Measurements from ENCODE around the gene ZSWIM5. TPM values are rescaled to one million over a fixed set of nuclear protein-coding genes. Genes with fewer than 3 reads are reported as not detected.

ZSWIM5 gene
- total RNA-seq, 2 donors from 2014 or later = 8.8 to 12.3 TPM

DNA sequence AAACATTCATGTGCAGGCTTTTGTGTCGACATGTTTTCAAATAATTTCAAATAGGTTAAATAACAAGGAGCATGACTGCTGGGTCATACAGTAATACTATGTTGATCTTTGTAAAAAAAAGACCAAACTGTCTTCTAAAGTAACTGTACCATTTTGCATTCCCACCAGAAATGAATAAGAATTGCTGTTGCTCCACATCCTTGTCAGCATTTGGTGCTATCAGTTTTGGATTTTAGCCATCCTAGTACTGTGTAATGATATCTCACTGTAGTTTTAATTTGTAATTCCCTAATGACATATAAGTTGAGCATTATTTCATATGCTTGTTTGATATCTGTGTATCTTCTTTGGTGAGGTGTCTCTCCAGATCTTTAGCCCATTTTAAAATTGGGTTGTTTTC is 182.7 kb downstream of the ZSWIM5 start:
- Mint-ChIP-seq H3K27ac (no peak overlapping the region), H3K4me1 (no peaks in the 10 kb centered on the region), H3K27me3 (ENCODE audit: insufficient read depth) (no peaks in the 10 kb centered on the region), H3K4me3 (no peak overlapping the region), H3K36me3 (ENCODE audit: low read depth) (peaks cover 20% of the 10 kb centered on the region), H3K9me3 (peaks cover 12% of the 10 kb centered on the region)
- no peak overlapping the region for H3K27ac ChIP-seq (ENCODE audit: low read depth, low read length)
- DNase-seq = no peak
- H3K4me1 ChIP-seq (ENCODE audit: control insufficient read depth, insufficient read depth, low read length) = no peaks in the 10 kb centered on the region
- no peaks in the 10 kb centered on the region for H3K27me3 ChIP-seq (ENCODE audit: control insufficient read depth, insufficient read depth, low read length, poor library complexity, severe bottlenecking)
- H3K9me3 ChIP-seq (ENCODE audit: control insufficient read depth, low read length) = peaks cover 4% of the 10 kb centered on the region
- TF ChIP-seq, protein P1, sequence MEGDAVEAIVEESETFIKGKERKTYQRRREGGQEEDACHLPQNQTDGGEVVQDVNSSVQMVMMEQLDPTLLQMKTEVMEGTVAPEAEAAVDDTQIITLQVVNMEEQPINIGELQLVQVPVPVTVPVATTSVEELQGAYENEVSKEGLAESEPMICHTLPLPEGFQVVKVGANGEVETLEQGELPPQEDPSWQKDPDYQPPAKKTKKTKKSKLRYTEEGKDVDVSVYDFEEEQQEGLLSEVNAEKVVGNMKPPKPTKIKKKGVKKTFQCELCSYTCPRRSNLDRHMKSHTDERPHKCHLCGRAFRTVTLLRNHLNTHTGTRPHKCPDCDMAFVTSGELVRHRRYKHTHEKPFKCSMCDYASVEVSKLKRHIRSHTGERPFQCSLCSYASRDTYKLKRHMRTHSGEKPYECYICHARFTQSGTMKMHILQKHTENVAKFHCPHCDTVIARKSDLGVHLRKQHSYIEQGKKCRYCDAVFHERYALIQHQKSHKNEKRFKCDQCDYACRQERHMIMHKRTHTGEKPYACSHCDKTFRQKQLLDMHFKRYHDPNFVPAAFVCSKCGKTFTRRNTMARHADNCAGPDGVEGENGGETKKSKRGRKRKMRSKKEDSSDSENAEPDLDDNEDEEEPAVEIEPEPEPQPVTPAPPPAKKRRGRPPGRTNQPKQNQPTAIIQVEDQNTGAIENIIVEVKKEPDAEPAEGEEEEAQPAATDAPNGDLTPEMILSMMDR (conservative IDR thresholded peaks at IDR 0.05) = no peak
- no peak overlapping the region for H3K4me3 ChIP-seq (ENCODE audit: low read length)
- 100% methylated on average over 1 of the region's 1 CpG; no CpG with 5 or more reads in 1 of the 2 experiments for WGBS, 2 experiments (ENCODE audit: insufficient coverage in 1 of 2, insufficient read length in 1 of 2)
- no peak overlapping the region for H3K9ac ChIP-seq (ENCODE audit: extremely low read depth, low read length, poor library complexity, severe bottlenecking)
- H3K36me3 ChIP-seq (ENCODE audit: control insufficient read depth, insufficient read depth, low read length) = peaks cover 30% of the 10 kb centered on the region

DNA sequence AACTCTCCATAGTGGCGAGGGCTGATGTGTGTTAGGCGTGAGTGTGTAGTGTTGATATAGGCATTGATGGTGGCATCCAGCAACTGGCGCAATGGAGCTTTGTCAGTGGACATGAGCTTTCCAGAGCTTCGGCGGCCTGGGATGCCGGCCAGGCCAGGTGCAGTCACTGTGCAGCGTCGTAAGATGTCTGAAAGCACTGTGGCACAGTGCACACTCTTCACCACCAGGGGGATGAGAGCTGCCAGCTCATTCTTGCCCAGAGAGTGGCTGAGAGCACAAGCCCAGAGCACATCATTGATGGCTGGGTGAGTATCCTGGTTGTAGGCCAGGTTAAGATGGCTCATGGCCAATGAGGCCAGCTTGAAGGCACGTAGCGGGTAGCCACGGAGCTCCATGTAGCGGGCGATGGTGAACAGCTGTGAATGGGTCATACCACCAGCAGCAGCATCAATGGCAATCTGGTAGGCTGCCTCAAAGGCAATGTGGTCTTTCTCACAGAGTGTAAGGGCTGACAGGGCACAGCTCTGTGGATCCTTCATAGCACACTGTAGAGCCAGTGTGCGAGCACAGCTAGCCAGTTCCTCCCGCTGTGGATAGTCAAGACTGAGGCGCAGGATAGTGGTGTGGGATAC is 187.7 kb downstream of the ZSWIM5 start:
- TF ChIP-seq, protein P1 (conservative IDR thresholded peaks at IDR 0.05) = peak; percentile 92
- Mint-ChIP-seq H3K9me3 (peaks cover 5% of the 10 kb centered on the region), H3K27ac (no peak overlapping the region)

DNA sequence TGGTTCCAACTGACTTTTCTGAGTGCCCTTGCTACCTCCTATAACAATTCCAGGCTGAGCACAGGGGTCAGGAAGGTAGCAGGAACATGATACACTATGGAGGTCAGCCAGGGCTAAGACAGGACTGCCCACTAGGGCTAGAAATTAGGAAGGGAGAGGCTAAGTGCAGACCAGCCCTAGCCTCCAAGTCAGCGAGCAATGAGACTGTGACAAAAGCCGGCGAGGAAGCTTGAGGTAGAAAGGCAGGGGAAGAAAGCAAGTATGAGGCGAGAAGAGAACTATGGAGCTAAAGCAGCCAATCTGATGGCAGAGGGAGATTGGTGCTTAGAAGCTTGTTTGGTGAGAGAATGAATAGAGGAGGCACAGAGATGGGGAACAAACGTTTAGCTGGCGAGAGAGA is 189.6 kb downstream of the ZSWIM5 start:
- Mint-ChIP-seq H3K4me3 (no peak overlapping the region), H3K36me3 (ENCODE audit: low read depth) (peaks cover 17% of the 10 kb centered on the region), H3K4me1 (peaks cover 13% of the 10 kb centered on the region), H3K27me3 (ENCODE audit: insufficient read depth) (no peaks in the 10 kb centered on the region), H3K9me3 (no peaks in the 10 kb centered on the region), H3K27ac (no peak overlapping the region)
- Histone ChIP-seq H3K4me3 (ENCODE audit: low read length) (no peak overlapping the region), H3K4me1 (ENCODE audit: control insufficient read depth, insufficient read depth, low read length) (peaks cover 5% of the 10 kb centered on the region), H3K9me3 (ENCODE audit: control insufficient read depth, low read length) (no peaks in the 10 kb centered on the region), H3K27me3 (ENCODE audit: control insufficient read depth, insufficient read depth, low read length, poor library complexity, severe bottlenecking) (no peaks in the 10 kb centered on the region), H3K27ac (ENCODE audit: low read depth, low read length) (no peak overlapping the region), H3K9ac (ENCODE audit: extremely low read depth, low read length, poor library complexity, severe bottlenecking) (no peak overlapping the region), H3K36me3 (ENCODE audit: control insufficient read depth, insufficient read depth, low read length) (peaks cover 33% of the 10 kb centered on the region)
- TF ChIP-seq, protein P1 (conservative IDR thresholded peaks at IDR 0.05) = peak; percentile 30
- 85 to 91% methylated on average over 6 of the region's 6 CpGs for WGBS, 2 experiments (ENCODE audit: insufficient coverage in 1 of 2, insufficient read length in 1 of 2)
- DNase-seq = no peak

More for the DNA sequence above, 187.7 kb downstream of the ZSWIM5 start:
- no peak overlapping the region for H3K4me3 ChIP-seq (ENCODE audit: low read length)
- Mint-ChIP-seq H3K27me3 (ENCODE audit: insufficient read depth) (no peaks in the 10 kb centered on the region), H3K4me1 (peaks cover 5% of the 10 kb centered on the region), H3K36me3 (ENCODE audit: low read depth) (peaks cover 20% of the 10 kb centered on the region), H3K4me3 (no peak overlapping the region)
- H3K27ac ChIP-seq (ENCODE audit: low read depth, low read length) = no peak overlapping the region
- H3K27me3 ChIP-seq (ENCODE audit: control insufficient read depth, insufficient read depth, low read length, poor library complexity, severe bottlenecking) = no peaks in the 10 kb centered on the region
- no peak overlapping the region for H3K9ac ChIP-seq (ENCODE audit: extremely low read depth, low read length, poor library complexity, severe bottlenecking)
- peak; percentile 90 for DNase-seq
- no peaks in the 10 kb centered on the region for H3K4me1 ChIP-seq (ENCODE audit: control insufficient read depth, insufficient read depth, low read length)
- 82 to 89% methylated on average over 13 to 16 of the region's 16 CpGs for WGBS, 2 experiments (ENCODE audit: insufficient coverage in 1 of 2, insufficient read length in 1 of 2)
- peaks cover 35% of the 10 kb centered on the region for H3K36me3 ChIP-seq (ENCODE audit: control insufficient read depth, insufficient read depth, low read length)
- H3K9me3 ChIP-seq (ENCODE audit: control insufficient read depth, low read length) = peaks cover 2% of the 10 kb centered on the region

All from endodermal cell (in vitro differentiated cells).